ENCODE data around the gene FANCL. TPM values are rescaled to one million over a fixed set of nuclear protein-coding genes. Genes with fewer than 3 reads are reported as not detected.

Gene FANCL
- total and polyA plus RNA-seq, 9 of the 15 experiments (the other 6 are each of a cell fraction or from before 2014, with no cell fraction given) = 36.7 to 120 (median 58.5) TPM

DNA sequence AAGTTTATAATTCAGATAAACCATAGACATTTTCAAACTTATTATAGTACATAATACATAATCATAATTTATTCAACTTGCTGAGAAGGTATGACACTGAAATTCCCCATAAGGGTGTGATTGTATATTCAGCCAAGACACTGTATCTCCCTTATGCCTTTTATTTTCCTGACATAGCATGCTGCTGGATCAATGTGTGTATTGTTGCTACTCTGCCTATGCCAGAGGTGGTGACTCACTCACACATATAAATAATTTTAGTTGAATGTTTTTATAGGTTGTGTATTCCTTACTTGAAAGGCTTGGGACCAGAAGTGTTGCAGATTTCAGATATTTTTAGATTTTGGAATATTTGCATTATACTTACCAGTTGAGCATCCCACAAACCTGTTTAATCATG lies 107.7 kb downstream of the FANCL start:
- Histone ChIP-seq H3K9me3 (replicated peaks; ENCODE audit: control insufficient read depth, insufficient read depth, low read depth, low read length) (no peaks in the 10 kb centered on the region), H3K4me3 (no peak overlapping the region), H3K4me1 (replicated peaks in 1 of 2; ENCODE audit: control insufficient read depth in 2 of 2, insufficient read depth in 2 of 2, low read length in 2 of 2) (no peaks in the 10 kb centered on the region), H3K9ac (ENCODE audit: insufficient read depth in 1 of 2, low read depth in 2 of 2, low read length in 2 of 2) (no peak overlapping the region), H3K27ac (ENCODE audit: extremely low read depth, low read depth, low read length) (no peak overlapping the region), H3K9me1 (ENCODE audit: control insufficient read depth, insufficient read depth, low read length) (no peaks in the 10 kb centered on the region), H3K36me3 (ENCODE audit: control insufficient read depth, insufficient read depth, low read length) (peaks cover 20% of the 10 kb centered on the region; the same call in 2 of the 3 replicates), H3K4me2 (ENCODE audit: insufficient read depth, low read length) (no peak overlapping the region), H3K79me2 (ENCODE audit: control insufficient read depth, insufficient read depth, low read length) (no peaks in the 10 kb centered on the region), H2AFZ (ENCODE audit: low read depth, low read length) (no peak overlapping the region), H3K27me3 (ENCODE audit: control insufficient read depth in 2 of 2, insufficient read depth in 2 of 2, low read length in 2 of 2) (no peaks in the 10 kb centered on the region), H4K20me1 (replicated peaks; ENCODE audit: control insufficient read depth, insufficient read depth, low read length) (no peaks in the 10 kb centered on the region)
- BruUV-seq (replicated peaks) = no TSS peak
- TF ChIP-seq ERF (CRISPR knock-in tag; IDR thresholded peaks at IDR 0.05) (no peak), CTBP1 (IDR thresholded peaks at IDR 0.05; ENCODE audit: borderline replicate concordance) (no peak), SAFB2 (IDR thresholded peaks at IDR 0.05; ENCODE audit: borderline replicate concordance, low read depth, low read length, severe bottlenecking) (no peak), FOXJ3 (CRISPR knock-in tag; IDR thresholded peaks at IDR 0.05) (no peak), NELFE (IDR thresholded peaks at IDR 0.05; ENCODE audit: insufficient read depth, insufficient read length) (no peak), POLR2H (tag; IDR thresholded peaks at IDR 0.05; ENCODE audit: low read depth) (no peak), ZFPM2 (CRISPR knock-in tag; IDR thresholded peaks at IDR 0.05) (no peak), POU5F1 (IDR thresholded peaks at IDR 0.05; ENCODE audit: borderline replicate concordance, low read depth, low read length, partially characterized antibody) (no peak), ZNF41 (CRISPR knock-in tag; conservative IDR thresholded peaks at IDR 0.05) (no peak)
- TF ChIP-seq, protein P1, sequence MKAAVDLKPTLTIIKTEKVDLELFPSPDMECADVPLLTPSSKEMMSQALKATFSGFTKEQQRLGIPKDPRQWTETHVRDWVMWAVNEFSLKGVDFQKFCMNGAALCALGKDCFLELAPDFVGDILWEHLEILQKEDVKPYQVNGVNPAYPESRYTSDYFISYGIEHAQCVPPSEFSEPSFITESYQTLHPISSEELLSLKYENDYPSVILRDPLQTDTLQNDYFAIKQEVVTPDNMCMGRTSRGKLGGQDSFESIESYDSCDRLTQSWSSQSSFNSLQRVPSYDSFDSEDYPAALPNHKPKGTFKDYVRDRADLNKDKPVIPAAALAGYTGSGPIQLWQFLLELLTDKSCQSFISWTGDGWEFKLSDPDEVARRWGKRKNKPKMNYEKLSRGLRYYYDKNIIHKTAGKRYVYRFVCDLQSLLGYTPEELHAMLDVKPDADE (conservative IDR thresholded peaks at IDR 0.05; ENCODE audit: control insufficient read depth, low read depth, low read length) = no peak
- TF ChIP-seq, protein P2, sequence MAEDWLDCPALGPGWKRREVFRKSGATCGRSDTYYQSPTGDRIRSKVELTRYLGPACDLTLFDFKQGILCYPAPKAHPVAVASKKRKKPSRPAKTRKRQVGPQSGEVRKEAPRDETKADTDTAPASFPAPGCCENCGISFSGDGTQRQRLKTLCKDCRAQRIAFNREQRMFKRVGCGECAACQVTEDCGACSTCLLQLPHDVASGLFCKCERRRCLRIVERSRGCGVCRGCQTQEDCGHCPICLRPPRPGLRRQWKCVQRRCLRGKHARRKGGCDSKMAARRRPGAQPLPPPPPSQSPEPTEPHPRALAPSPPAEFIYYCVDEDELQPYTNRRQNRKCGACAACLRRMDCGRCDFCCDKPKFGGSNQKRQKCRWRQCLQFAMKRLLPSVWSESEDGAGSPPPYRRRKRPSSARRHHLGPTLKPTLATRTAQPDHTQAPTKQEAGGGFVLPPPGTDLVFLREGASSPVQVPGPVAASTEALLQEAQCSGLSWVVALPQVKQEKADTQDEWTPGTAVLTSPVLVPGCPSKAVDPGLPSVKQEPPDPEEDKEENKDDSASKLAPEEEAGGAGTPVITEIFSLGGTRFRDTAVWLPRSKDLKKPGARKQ (CRISPR knock-in tag; IDR thresholded peaks at IDR 0.05) = no peak
- TF ChIP-seq, protein P3, sequence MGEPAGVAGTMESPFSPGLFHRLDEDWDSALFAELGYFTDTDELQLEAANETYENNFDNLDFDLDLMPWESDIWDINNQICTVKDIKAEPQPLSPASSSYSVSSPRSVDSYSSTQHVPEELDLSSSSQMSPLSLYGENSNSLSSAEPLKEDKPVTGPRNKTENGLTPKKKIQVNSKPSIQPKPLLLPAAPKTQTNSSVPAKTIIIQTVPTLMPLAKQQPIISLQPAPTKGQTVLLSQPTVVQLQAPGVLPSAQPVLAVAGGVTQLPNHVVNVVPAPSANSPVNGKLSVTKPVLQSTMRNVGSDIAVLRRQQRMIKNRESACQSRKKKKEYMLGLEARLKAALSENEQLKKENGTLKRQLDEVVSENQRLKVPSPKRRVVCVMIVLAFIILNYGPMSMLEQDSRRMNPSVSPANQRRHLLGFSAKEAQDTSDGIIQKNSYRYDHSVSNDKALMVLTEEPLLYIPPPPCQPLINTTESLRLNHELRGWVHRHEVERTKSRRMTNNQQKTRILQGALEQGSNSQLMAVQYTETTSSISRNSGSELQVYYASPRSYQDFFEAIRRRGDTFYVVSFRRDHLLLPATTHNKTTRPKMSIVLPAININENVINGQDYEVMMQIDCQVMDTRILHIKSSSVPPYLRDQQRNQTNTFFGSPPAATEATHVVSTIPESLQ (CRISPR knock-in tag; IDR thresholded peaks at IDR 0.05) = no peak
- in situ Hi-C loops (cut with MboI) (no loop called here), intact Hi-C loops (cut with micrococcal nuclease) (loop anchor here (5.0 kb wide), 2 partner anchors 226 to 314 kb away; no protein-coding TSS in a partner anchor)
- FAIRE-seq (no peak), ATAC-seq (no peak), DNase-seq (ENCODE audit: extremely low read depth in 1 of 4, low spot score in 3 of 4) (no peak)
- ChIA-PET POLR2A (no interaction called here), CTCF (ENCODE audit: low intra/inter-chr PET ratio) (no interaction called here)

All from K562 (cell line).